Keratinocyte (primary cell): Measurements from ENCODE around the gene ANGPTL8. TPM values are rescaled to one million over a fixed set of nuclear protein-coding genes. Genes with fewer than 3 reads are reported as not detected.

ENCODE experiments used
- DNase-seq: peaks from one replicate; pipeline ENCODE4 v3.0.0-alpha.2; 2011; ENCODE audit warnings: low read depth, missing footprints, low spot score
- FAIRE-seq: peaks from 2 replicates; lab custom pipeline; 2011; peaks lifted over from hg19 to GRCh38; lab: Jason Lieb, UNC
- H2AFZ ChIP-seq: 2 replicates; pipeline ENCODE4 v1.6.0; 2012; ENCODE audit warnings: low read length, control low read depth, inconsistent platforms; ENCODE audit not compliant: control insufficient read depth
- H3K27ac ChIP-seq: 2 replicates; pipeline ENCODE4 v1.5.1; 2011; ENCODE audit warnings: low read length; ENCODE audit not compliant: control insufficient read depth, insufficient read depth
- H3K27me3 ChIP-seq: 3 replicates; pipeline ENCODE4 v1.6.0; 2011; ENCODE audit warnings: low read length; ENCODE audit not compliant: control insufficient read depth, insufficient read depth; ENCODE audit errors: extremely low read depth
- H3K36me3 ChIP-seq, 2 experiments: 2 replicates in 1 of 2; 3 replicates in 1 of 2; pipeline ENCODE4 v1.5.1; 2011; ENCODE audit warnings: low read length in 2 of 2, mild to moderate bottlenecking in 1 of 2; ENCODE audit not compliant: control insufficient read depth in 2 of 2, insufficient read depth in 2 of 2; ENCODE audit errors: extremely low read depth in 1 of 2
- H3K4me1 ChIP-seq: 3 replicates; pipeline ENCODE4 v1.5.1; 2011; ENCODE audit warnings: low read length; ENCODE audit not compliant: control insufficient read depth, insufficient read depth; ENCODE audit errors: extremely low read depth
- H3K4me2 ChIP-seq: 3 replicates; pipeline ENCODE4 v1.6.0; 2011; ENCODE audit warnings: low read depth, low read length; ENCODE audit not compliant: control insufficient read depth, insufficient read depth; ENCODE audit errors: extremely low read depth
- H3K4me3 ChIP-seq, 3 experiments: fragments of 200-600 bp in 1 of 3; sonication (generic) in 1 of 3; 2 replicates in 2 of 3; 3 replicates in 1 of 3; pipeline ENCODE4 v1.5.1; 2011 to 2016; ENCODE audit warnings: low read length in 3 of 3, mild to moderate bottlenecking in 3 of 3, control low read depth in 2 of 3, inconsistent platforms in 1 of 3, low read depth in 1 of 3, mixed read lengths in 1 of 3, mixed run types in 1 of 3, moderate library complexity in 1 of 3; ENCODE audit not compliant: control insufficient read depth in 2 of 3, insufficient read depth in 2 of 3; ENCODE audit errors: extremely low read depth in 1 of 3
- H3K79me2 ChIP-seq: 2 replicates; pipeline ENCODE4 v1.6.0; 2012; ENCODE audit warnings: low read length; ENCODE audit not compliant: control insufficient read depth, insufficient read depth
- H3K9ac ChIP-seq: 3 replicates; pipeline ENCODE4 v1.6.0; 2011; ENCODE audit warnings: low read length; ENCODE audit not compliant: control insufficient read depth, insufficient read depth; ENCODE audit errors: extremely low read depth
- H3K9me1 ChIP-seq: 3 replicates; pipeline ENCODE4 v1.6.0; 2011; ENCODE audit warnings: low read length; ENCODE audit not compliant: control insufficient read depth, insufficient read depth; ENCODE audit errors: extremely low read depth
- H3K9me3 ChIP-seq: 2 replicates; pipeline ENCODE4 v1.5.1; 2012; ENCODE audit warnings: low read depth, low read length; ENCODE audit not compliant: control insufficient read depth
- H4K20me1 ChIP-seq: 3 replicates; pipeline ENCODE4 v1.6.0; 2011; ENCODE audit warnings: low read length; ENCODE audit not compliant: control insufficient read depth, insufficient read depth; ENCODE audit errors: extremely low read depth
- EZH2 ChIP-seq: IDR thresholded peaks from one replicate; pipeline ENCODE4 v1.6.1; 2012; ENCODE audit warnings: inconsistent platforms, mild to moderate bottlenecking, low read length, moderate library complexity
- dilution Hi-C: fragments of 300-500 bp; cut with MboI; formaldehyde crosslinking; loops from one replicate; pipeline ENCODE4 v1.7.0; 2020; ENCODE audit warnings: low sequenced_read_pairs; ENCODE audit not compliant: extremely low pct_ligation_motif_present
- polyA plus RNA-seq, 5 experiments: library from polyadenylated mRNA; depleted of rRNA in 3 of 5; stranded (reverse) in 3 of 5; stranded (forward) in 1 of 5; unstranded in 1 of 5; fragments of >200 nt; gene quantifications; 1 replicate in 1 of 5; 2 replicates in 3 of 5; 3 replicates in 1 of 5; pipeline versions ENCODE4 v1.2.1 to v1.2.3, GENCODE V29; 2011 to 2012; ENCODE audit warnings: missing spikeins in 2 of 5, low read depth in 1 of 5, low replicate concordance in 1 of 5
- TF ChIP-seq, protein P1 (sequence below), 3 experiments: IDR thresholded peaks in 1 of 3; conservative IDR thresholded peaks in 1 of 3; optimal IDR thresholded peaks in 1 of 3; 2 replicates in 2 of 3; 3 replicates in 1 of 3; pipeline versions ENCODE3 to v1.5.1; 2011; ENCODE audit warnings: low read length in 3 of 3, mild to moderate bottlenecking in 3 of 3, moderate library complexity in 2 of 3, control low read depth in 1 of 3, inconsistent platforms in 1 of 3; ENCODE audit not compliant: insufficient read depth in 2 of 3; ENCODE audit errors: extremely low read depth in 1 of 3

The ANGPTL8 gene
- polyA plus RNA-seq, 1 donor (not counting 4 experiments of a cell fraction or from before 2014, with no cell fraction given), result 0.18 TPM

- H3K4me1 ChIP-seq, result peaks cover 21% of the 10 kb centered on the region
- H3K36me3 ChIP-seq, result no peaks in the 10 kb centered on the region
- H3K9ac ChIP-seq, result peak overlapping the region; percentile 71
- DNase-seq (no peak), FAIRE-seq (no peak)
- H3K27ac ChIP-seq, result no peak overlapping the region
- no peaks in the 10 kb centered on the region for H3K27me3 ChIP-seq
- no peaks in the 10 kb centered on the region for H4K20me1 ChIP-seq
- no peaks in the 10 kb centered on the region for H3K9me3 ChIP-seq
- no peaks in the 10 kb centered on the region for H3K79me2 ChIP-seq
- H3K4me2 ChIP-seq, result peak overlapping the region; percentile 71
- peak overlapping the region; percentile 33 for H2AFZ ChIP-seq
- TF ChIP-seq EZH2, result no peak
- TF ChIP-seq, protein P1, sequence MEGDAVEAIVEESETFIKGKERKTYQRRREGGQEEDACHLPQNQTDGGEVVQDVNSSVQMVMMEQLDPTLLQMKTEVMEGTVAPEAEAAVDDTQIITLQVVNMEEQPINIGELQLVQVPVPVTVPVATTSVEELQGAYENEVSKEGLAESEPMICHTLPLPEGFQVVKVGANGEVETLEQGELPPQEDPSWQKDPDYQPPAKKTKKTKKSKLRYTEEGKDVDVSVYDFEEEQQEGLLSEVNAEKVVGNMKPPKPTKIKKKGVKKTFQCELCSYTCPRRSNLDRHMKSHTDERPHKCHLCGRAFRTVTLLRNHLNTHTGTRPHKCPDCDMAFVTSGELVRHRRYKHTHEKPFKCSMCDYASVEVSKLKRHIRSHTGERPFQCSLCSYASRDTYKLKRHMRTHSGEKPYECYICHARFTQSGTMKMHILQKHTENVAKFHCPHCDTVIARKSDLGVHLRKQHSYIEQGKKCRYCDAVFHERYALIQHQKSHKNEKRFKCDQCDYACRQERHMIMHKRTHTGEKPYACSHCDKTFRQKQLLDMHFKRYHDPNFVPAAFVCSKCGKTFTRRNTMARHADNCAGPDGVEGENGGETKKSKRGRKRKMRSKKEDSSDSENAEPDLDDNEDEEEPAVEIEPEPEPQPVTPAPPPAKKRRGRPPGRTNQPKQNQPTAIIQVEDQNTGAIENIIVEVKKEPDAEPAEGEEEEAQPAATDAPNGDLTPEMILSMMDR (optimal IDR thresholded peaks at IDR 0.05 in 1 of 3, IDR thresholded peaks at IDR 0.05 in 1 of 3, conservative IDR thresholded peaks at IDR 0.05 in 1 of 3; ENCODE audit: extremely low read depth in 1 of 3, insufficient read depth in 2 of 3, low read length in 3 of 3), result no peak
- peak overlapping the region; percentile 70 to 79 (median 74) for H3K4me3 ChIP-seq
- H3K9me1 ChIP-seq, result no peaks in the 10 kb centered on the region
- dilution Hi-C loops, result no loop called here
These were observed 22.1 kb downstream of the ANGPTL8 start for GRCh38 chr19:11261431-11261970.

GRCh38 chr19:11261971-11262839 lies 22.8 kb downstream of the ANGPTL8 start, which contains the start of gene DOCK6:
TSS of gene DOCK6 (minus strand) at chr19:11262524. CDS start at chr19:11262440, 84 bp downstream.
- H3K27ac ChIP-seq, result no peak within 1 kb of the TSS
- no peak for FAIRE-seq

More at GRCh38 chr19:11261971-11262839, 22.8 kb downstream of the ANGPTL8 start, which contains the start of gene DOCK6:
- H3K79me2 ChIP-seq, result no peaks in the 10 kb centered on the region
- H3K4me2 ChIP-seq, result peak within 1 kb of the TSS; percentile 71
- peaks cover 21% of the 10 kb centered on the region for H3K4me1 ChIP-seq
- no peaks in the 10 kb centered on the region for H4K20me1 ChIP-seq
- H3K36me3 ChIP-seq, result no peaks in the 10 kb centered on the region
- H3K9ac ChIP-seq, result peak within 1 kb of the TSS; percentile 71
- no peaks in the 10 kb centered on the region for H3K9me3 ChIP-seq
- TF ChIP-seq, protein P1 (optimal IDR thresholded peaks at IDR 0.05 in 1 of 3, IDR thresholded peaks at IDR 0.05 in 1 of 3, conservative IDR thresholded peaks at IDR 0.05 in 1 of 3; ENCODE audit: extremely low read depth in 1 of 3, insufficient read depth in 2 of 3, low read length in 3 of 3), result peak in 2 of 3 experiments; percentile 41 to 61
- TF ChIP-seq EZH2, result no peak
- DNase-seq, result no peak
- dilution Hi-C loops, result no loop called here
- peak within 1 kb of the TSS; percentile 70 for H2AFZ ChIP-seq
- H3K4me3 ChIP-seq, result peak within 1 kb of the TSS; percentile 70 to 79 (median 75)
- H3K9me1 ChIP-seq, result no peaks in the 10 kb centered on the region
- H3K27me3 ChIP-seq, result no peaks in the 10 kb centered on the region
